GM03348 (cell line): ENCODE measurements around the gene CDH13.

Experiments used
- DNase-seq: peaks from one replicate; pipeline ENCODE4 v3.0.0; 2012; ENCODE audit warnings: low spot score

The CDH13 gene

DNA sequence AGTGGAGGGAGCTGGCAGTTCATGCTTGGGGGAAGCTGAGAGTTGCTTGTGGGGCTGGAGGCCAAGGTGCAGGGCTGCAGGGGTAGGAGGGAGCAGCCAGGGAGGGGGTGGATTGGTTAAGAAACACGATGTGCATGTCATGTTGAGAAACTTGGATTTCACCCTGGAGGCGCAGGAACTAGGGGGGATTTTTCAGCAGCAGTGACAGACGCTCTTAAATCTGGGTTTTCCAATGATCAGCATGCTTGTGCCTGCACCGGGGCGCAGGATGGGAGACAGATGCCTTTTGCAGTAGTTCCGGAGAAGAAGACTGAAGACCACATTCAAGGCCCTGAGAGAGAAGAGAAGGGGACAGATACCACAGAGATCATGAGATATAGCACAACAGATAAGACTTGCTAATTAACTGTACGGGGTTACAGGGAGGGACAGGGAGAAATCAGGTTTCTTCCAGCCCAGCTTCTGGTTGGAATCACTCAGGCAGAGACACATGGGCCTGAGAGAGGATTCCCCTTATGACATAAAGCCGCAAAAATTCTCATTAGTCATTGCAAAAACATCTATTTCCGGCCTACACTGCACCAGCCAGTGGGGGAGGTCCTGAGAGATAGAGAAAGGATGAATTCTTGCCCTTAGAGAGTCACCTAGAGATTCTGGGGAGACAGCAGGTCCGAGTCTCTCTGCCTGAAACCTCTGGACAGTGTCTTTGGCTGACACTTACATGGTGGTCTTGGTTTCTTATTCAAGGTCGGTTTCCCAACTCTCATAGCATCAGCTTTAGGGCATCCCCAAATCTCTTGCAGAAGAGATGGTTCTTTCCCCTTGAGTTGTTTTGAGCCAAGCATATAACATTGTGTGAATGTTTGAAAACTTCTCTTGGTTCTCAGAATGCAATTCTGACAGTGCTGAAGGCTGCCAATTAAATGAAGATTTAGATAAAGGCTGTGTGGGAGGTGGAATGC is 27.1 kb downstream of the CDH13 start:
- DNase-seq = peak; percentile 86

DNA sequence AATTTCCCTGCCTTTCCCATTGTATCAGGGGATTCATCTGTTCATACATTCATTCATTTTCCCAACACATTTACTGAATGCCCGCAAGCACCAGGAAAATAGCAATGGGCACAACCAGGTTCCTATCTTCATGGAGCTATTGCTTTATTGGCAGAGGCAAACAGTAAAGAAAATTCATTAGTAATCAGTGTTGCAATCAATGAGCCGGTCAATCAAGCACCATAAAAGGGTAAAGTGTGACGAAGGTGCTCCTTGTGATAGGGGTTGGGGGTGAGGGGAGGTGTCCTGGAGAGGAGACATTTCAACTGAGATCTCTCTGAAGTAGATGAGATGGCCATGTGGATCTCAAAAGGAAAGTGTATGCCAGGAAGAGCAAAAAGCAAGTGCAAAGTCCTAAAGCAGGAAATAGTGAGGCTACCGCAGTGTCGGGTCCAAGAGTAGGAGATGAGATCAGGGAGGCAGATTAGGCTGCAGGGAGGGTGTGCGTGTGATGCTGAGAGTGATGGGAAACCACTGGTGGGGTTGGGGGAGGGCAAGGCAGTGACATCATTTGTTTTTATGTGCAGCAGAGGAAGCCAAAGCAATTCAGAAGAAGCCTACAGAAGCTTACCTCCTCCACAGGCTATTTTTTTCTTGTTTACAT is 28.4 kb downstream of the CDH13 start:
- peak; percentile 81 for DNase-seq

DNA sequence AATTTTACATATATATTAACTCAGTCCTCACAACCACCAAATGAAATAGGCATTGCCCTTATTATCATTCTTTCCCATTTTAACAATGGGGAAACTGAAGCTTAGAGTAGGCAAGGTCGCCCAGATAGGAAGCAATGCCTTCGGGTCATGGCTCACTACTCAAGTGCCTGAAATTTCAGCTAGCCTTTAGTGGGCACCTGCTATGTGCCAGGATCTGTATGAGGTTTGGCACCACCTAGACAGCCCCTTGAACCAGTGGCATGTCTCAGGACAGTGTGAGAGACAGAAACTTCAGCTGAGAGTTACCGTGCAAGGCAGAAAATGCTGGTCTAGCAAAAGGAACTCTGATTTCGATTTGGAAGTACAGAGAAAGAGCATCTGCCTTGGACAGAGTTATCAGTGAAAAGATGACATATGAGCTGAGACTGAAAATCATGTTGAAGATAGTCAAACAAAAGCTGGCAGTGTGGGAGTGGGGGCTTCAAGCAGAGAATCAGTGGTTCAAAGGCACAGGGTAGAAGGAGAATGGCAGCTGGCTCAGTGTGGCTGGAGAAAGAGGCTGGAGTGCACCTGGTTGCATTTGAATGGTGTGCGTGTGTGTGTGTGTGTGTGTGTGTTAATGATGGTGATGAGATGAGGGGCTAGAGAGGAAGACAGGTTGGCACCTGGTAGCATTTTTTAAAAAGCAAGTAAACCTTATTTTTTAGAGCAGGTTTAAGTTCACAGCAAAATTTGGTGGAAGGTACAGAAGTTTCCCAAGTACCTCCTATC is 29.1 kb downstream of the CDH13 start:
- no peak for DNase-seq

DNA sequence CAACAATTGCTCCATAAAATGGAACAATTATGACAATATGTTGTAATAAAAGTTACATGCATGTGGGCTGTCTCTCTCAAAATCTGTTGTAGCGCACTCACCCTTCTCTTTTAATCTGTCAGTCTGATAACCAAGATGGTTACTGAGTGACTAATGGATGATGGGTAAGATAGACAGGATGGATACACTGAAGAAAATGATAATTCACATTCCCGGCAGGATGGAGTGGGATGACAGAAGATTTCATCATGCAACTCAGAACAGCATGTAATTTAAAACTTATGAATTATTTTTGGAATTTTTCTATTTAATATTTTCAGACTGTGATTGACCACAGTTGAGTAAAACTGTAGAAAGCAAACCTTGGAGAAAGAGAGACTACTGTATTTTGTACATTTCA is 30.5 kb downstream of the CDH13 start:
- peak; percentile 68 for DNase-seq

DNA sequence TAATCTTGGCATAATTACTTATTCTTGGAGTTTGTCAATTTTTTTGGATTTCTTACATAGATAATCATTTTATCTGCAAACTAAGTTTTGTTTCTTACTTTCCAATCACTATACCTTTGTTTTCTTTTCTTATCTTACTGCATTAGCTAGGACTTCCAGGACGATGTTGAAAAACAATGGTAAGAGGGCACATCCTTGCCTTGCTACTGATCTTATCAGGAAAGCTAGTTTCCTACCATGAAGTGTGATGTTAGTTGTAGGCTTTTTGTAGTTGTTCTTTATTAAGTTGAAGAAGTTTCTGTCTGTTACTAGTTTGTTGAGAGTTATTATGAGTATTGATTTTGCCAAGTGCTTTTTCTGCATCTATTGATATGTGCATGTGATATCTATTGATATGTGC is 31.0 kb downstream of the CDH13 start:
- no peak for DNase-seq

DNA sequence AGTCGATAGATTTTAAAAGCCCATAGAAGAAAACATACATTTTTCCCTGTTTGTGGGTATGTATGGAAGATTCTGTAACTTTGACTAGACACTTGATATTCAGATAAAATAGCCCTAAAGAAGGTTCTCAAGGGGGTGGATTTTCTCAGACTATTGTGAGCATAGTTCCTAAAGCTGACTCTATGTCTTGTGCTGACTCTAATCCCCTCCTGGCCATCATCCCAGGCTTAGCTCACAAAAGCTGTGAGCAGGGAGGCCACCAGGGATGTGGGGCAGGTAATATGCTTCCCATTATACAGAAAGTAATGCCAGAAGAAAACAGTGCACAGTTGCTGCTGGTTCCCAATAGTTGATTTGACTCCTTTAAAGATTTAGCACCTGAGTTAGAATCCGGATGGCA is 32.0 kb downstream of the CDH13 start:
- DNase-seq = no peak

DNA sequence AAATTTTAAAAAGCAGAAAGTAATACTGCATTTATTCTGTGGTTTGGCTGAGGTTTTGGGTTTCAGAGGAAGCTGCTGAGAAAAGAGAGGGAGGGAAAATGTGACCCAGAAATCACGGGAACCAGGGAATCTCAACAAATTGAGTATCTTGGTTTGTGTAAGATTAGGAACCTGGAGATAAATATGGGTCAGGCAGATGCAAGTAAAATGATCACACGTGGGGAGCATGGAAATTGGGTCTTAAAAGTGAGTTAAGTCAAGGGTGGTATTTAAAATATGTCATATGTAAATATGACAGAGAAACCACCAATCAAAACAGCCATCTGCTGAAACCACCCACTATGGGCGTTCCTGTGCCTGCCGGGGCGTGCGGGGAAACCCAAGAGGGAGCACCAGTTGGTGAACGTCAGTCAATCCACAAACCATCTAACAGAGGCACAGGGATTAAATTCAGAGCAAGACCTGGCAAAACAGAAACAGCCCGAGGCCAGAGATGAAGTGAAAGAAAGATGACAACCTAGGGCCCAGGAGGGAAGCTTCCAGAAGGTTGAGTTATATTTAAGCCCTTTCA is 33.4 kb downstream of the CDH13 start:
- peak; percentile 71 for DNase-seq

DNA sequence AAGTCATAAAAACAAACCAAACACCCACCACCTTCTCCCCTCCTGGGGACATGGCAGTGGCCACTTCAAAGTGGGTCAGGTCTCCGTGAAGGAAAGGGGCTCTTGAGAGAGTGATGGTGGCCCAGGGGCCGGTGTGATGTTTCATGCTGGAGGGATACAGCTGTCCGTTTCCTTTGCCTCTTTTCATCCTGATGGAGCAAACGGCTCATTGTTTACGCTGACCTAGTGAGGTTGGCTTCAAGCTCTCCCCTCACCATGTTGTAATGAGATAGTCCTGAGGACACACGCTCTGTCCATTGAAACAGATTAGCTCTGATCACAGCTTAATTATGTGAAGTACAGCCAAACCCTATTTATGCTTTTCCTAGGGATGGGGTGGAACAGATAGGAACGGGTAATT is 34.2 kb downstream of the CDH13 start:
- DNase-seq = no peak

DNA sequence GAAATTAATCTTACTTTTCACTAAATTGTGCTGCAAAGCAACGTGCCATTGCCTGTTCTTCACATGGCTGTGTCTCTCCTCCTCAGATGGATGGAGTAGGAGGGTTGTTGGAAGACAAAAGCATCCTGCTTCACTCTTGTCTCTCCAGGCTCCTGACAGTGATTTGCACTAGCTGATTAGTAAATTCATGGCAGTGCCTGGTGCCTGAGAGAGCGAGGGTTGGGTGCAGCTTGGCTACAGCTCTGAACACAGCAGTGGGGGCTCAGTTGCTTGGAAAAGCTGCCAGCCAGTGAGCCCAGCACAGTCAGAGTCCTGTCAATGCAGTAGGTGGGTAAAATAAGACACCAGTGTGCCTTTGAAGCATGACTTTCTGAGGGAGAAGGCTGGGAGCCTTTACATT is 37.4 kb downstream of the CDH13 start:
- no peak for DNase-seq

DNA sequence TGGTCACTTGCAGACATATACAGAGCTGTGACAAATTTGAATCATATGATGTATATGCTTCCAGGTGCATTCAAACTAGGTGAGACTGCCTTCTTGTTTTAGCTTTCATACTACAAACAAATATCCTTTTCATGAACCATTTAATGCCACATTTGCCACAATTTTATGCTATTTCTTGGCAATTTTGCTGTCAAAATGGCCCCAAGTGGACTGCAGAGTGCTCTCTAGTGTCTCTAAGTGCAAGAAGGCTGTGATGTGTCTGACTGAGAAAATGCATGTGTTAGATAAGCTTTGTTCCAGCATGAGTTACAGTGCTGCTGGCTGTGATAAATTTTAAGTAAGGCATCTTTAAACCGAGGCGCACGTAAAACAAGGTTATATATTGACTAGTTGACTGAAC is 38.3 kb downstream of the CDH13 start:
- no peak for DNase-seq

DNA sequence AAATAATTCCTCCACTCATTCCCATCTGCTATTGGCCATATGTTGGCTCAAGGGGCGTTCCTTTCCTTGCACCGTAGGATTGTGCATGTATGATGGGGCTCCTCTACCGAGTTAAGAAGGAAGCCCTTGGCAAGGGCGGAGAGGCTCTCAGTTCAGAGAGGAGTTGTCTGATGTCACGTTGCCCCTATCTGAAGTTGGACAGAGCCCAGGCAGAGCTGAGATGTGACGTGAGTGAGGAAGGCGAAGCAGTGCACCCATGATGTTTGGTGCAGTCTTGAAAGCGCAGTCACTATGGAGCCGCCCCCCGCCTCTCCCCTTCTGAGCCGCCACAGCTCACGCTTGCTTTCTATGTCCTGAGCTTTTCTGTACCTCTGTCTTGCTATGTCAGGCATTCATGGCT is 40.7 kb downstream of the CDH13 start:
- no peak for DNase-seq

DNA sequence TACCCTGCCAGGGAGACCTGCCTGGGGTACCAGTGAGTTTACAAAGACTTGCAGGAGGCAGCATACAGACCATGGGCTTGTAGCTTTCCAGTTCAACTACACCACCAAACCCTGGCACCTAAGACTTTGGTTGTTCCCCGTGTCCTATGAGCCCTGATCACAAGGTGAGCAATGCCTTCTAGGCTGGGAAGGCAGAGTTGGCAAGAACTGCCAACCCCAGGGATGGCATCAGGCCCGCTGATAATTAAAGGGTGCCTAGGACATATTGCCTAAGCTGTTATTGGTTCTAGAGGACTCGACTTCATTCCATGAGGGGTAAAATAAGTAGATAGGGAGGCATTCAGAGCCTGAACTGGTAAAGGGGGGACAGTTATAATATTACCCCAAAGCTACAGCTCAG is 41.3 kb downstream of the CDH13 start:
- DNase-seq = no peak

DNA sequence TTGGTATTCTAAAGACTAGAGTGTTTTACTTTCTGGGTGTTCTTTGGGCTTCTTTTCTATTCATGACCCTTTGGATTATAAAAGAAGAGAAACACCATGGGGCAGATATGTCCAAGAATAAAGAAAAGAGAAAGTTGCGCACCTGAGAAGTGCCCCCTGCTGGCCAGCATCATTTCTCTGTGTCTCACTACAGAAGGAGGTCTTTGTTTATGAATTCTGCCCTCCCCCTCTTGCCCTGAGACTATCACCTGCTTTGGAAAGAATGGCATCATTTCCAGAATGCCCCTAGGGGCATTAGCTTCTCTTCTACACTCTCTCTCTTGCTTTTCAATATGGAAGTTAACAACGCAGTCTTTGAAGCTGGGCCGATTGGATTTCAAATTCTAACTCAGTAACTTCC is 45.0 kb downstream of the CDH13 start:
- no peak for DNase-seq

DNA sequence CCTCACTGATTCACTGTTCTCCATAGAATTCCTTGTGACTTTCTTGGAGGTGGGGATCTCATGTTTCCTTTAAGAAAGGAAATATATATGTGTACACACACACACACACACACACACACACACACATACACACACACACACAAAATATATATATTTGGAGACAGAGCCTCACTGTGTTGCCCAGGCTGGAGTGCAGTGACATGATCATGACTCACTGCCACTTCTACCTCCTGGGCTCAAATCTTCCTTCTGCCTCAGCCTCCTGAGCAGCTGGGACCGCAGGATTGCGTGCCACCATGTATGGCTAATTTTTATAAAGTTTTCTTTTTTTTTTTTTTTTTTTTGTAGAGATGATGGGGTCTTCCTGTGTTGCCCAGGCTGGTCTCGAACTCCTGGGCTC is 45.9 kb downstream of the CDH13 start:
- DNase-seq = no peak

DNA sequence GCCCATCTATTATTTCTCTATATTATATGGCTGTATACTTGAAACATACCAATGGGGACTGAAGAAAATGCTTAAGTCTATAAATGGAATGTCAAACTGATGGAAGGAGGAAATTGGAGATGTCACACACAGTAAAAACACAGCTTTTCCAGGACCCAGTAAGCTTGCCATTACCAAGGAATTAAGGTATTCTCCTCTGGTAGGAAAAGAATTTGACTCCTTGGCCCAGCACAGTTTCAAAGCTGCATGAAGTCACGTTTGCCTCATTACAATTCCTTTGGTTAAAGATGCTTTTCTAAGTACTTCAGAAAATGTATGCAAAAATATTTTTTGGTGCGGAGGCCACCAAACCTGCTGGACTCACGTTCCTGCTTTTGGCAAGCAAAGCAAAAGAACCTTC is 48.5 kb downstream of the CDH13 start:
- DNase-seq = peak; percentile 18

DNA sequence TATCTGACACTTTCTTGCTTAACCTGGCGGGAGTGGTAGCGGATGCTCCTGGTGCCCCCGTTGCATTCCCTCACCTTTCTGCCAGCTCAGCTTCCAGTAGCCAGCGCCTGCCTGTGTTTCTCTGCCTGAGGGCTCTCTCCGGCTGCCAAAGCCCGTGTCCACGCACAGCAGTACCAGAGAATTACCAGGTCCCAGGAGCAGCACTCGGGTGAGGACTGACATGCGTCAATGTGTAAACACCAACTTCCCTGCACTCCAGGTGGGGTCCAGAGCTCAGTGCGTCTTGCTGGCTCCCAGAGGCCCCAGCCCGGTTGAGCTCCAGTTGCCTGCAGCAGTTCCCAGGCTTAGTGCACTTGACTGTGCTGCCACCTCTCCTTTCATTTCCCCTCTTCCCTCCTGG is 54.8 kb downstream of the CDH13 start:
- no peak for DNase-seq

DNA sequence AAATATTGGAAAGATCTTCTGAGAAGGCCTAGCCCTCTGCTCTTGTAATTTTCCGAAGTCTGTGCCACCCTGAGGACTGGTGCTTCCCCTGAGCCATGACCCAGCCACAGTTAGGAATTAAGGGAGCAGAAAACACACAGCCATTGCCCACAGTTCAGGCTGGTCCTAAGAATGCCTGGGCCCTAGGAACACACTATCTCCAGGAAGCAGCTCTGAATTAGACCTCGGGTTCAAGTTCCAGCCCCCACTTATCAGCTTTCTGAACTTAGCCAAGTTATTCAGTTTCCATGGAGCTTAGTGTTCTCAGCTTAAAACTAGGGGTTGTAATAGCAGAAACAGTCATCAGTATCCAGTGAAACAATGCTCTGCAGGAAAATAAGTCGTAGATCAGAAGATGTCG is 56.0 kb downstream of the CDH13 start:
- no peak for DNase-seq

DNA sequence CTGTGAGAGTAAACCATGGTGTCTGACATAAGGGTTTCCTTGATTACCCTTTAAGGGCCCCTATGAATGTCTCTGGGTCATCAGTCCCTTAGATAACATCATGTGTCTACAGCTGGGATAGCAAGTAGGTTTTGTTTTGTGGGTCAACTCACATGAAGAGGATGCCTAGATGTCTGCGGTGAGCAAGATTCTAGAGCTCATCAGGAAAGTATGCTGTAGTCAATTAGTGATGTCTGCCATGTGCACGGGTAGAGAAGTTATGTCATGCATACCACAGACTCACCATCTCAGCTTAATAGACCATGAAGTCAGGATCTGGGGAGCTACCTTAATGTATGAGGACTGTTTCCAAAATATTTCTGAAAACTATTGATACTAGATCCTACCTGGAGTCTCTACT is 57.5 kb downstream of the CDH13 start:
- peak; percentile 32 for DNase-seq

DNA sequence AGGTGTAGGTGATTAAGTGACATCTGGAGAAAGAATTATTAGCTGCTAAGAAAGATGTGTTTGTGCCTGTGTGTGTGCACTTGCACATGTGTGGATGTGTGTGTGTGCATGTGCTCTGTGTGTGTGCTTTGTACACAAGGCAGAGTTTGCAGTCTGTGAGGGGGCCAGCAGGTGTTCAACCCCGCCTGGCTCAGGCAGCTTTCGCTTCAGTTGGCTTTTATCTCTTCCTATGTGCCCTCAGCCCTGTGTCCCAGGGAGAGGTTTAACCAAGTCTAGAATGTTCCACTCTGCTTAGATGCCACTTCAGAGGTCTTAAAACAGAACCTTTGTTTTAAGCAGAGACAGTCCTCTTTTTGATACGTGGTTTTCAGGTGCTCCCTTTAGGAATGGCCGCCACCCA is 58.8 kb downstream of the CDH13 start:
- no peak for DNase-seq

DNA sequence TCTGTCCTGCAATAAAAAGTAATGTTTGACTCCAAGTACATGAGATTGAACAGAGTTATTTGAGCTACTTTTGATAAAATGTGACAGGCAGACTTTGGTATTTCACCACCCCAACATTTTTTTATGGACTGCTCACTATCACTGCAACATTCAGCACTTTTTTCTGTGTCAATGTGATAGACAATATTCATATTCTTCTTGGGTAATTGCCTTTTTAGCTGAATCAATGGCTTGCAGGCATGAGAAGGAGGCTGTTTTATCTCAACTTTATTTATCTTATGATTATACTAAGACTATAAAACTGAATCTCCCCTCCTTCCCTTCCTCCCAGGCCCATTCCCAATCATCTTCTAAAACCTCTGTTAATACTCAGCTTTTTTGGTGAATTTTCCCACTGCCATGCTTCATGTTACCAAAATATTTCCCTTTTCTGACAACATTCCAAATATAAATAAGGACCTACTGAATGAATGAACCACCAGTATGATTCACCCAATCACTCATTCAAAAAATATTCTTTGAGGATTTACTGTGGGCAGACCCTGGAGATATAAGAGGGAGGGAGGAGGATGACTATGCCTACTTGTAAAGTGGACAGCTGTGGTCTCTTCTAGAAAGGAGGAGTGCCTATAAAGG is 67.6 kb downstream of the CDH13 start:
- DNase-seq = peak; percentile 53

DNA sequence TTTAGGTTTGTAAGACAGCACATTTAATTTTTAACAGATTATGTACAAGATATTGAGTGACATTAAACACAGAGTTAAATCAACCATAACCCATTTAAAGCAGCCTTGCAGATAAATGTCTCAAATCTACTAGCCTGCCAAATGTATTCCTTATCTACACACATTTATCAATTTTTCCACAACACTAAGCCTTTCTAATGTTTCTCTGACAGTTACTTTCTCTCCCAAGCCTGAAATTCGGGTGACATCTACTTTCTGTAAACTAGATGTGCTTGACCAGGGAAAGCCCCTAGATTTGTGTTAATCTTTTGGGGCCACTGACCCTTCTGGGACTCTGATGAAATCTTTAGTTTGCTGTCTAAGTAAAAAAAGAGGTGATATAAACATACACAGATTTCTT is 69.0 kb downstream of the CDH13 start:
- DNase-seq = no peak

DNA sequence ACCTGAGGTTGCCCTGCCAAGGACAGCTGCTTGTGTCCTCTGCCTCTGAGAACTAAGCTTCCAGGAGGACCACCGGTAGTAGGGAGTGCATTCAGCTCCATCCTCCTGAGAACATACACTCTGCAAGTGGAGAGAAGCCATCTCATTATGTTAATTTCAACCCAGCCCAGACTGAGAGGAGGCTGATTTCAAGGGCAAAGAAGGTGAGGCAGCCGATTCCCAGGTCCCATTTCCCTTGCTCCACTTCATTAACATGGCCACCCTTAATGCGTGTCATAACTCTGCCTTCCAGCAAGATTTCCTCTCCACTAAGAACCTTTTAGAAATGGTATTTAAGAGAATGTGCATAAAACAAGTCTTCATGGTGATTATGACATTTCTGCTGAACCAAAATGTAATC is 72.5 kb downstream of the CDH13 start:
- peak; percentile 10 for DNase-seq
